HCT116 (cell line): ENCODE results near the gene CASP8AP2.
A peak's percentile ranks its signal among the peaks of the same experiment; 100 is the strongest.

ENCODE experiments used
- EZH2 ChIP-seq: fragments of 200-600 bp; sonication (generic); IDR thresholded peaks from 2 replicates; pipeline ENCODE4 v1.6.1; 2017; ENCODE audit warnings: antibody characterized with exemption, mixed run types
- POLR2AphosphoS5 ChIP-seq: IDR thresholded peaks from 2 replicates; pipeline ENCODE4 v1.6.1; 2011; ENCODE audit warnings: mild to moderate bottlenecking, low read depth, low read length, moderate library complexity
- ZNF274 ChIP-seq: fragments of 200-500 bp; sonication (Bioruptor generic); IDR thresholded peaks from 2 replicates; pipeline ENCODE4 v1.6.1; 2014; ENCODE audit warnings: mild to moderate bottlenecking, low read depth, low read length, inconsistent platforms
- TF ChIP-seq, protein P1 (sequence below), 3 experiments: fragments of 200-600 bp in 1 of 3; sonication (generic) in 1 of 3; IDR thresholded peaks in 2 of 3; conservative IDR thresholded peaks in 1 of 3; 2 replicates each; pipeline ENCODE4 v1.5.1; 2012 to 2017; ENCODE audit warnings: low read depth in 2 of 3, low read length in 2 of 3, antibody characterized with exemption in 1 of 3, borderline replicate concordance in 1 of 3, control low read depth in 1 of 3, mild to moderate bottlenecking in 1 of 3, mixed read lengths in 1 of 3, mixed run types in 1 of 3, moderate library complexity in 1 of 3; ENCODE audit not compliant: insufficient read depth in 1 of 3
- TF ChIP-seq, protein P2 (sequence below): IDR thresholded peaks from 2 replicates; pipeline ENCODE4 v1.6.1; 2012
- TF ChIP-seq, protein P3 (sequence below): IDR thresholded peaks from 2 replicates; pipeline ENCODE4 v1.6.1; 2012

DNA sequence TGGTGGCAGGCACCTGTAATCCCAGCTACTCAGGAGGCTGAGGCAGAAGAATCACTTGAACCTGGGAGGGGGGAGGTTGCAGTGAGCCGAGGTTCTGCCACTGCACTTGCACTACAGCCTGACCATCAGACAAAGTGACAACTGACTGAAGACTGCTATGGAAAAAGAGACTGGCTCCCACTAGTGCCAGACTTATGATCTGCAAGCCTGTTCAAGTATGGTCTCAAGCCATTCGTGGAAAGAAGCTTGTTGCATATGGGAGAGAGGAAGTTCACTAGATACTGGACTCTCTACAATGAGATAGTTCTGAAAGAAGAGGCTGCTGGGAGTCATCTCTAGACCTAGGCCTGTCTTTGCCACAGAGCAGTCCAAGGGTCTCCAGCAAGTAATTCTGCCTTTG, 36.8 kb upstream of the CASP8AP2 start:
- TF ChIP-seq, protein P1, sequence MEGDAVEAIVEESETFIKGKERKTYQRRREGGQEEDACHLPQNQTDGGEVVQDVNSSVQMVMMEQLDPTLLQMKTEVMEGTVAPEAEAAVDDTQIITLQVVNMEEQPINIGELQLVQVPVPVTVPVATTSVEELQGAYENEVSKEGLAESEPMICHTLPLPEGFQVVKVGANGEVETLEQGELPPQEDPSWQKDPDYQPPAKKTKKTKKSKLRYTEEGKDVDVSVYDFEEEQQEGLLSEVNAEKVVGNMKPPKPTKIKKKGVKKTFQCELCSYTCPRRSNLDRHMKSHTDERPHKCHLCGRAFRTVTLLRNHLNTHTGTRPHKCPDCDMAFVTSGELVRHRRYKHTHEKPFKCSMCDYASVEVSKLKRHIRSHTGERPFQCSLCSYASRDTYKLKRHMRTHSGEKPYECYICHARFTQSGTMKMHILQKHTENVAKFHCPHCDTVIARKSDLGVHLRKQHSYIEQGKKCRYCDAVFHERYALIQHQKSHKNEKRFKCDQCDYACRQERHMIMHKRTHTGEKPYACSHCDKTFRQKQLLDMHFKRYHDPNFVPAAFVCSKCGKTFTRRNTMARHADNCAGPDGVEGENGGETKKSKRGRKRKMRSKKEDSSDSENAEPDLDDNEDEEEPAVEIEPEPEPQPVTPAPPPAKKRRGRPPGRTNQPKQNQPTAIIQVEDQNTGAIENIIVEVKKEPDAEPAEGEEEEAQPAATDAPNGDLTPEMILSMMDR (IDR thresholded peaks at IDR 0.05 in 2 of 3, conservative IDR thresholded peaks at IDR 0.05 in 1 of 3; ENCODE audit: borderline replicate concordance in 1 of 3, insufficient read depth in 1 of 3, low read depth in 2 of 3, low read length in 2 of 3): peak in 2 of 3 experiments; percentile 59 to 78; a peak in 5 of 6 replicates
- TF ChIP-seq POLR2AphosphoS5 (no peak), ZNF274 (no peak), EZH2 (no peak)
- TF ChIP-seq, protein P2, sequence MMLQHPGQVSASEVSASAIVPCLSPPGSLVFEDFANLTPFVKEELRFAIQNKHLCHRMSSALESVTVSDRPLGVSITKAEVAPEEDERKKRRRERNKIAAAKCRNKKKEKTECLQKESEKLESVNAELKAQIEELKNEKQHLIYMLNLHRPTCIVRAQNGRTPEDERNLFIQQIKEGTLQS: no peak
- TF ChIP-seq, protein P3, sequence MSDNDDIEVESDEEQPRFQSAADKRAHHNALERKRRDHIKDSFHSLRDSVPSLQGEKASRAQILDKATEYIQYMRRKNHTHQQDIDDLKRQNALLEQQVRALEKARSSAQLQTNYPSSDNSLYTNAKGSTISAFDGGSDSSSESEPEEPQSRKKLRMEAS: no peak
